ENCODE results near the gene SIX5. TPM values are rescaled to one million over a fixed set of nuclear protein-coding genes. Genes with fewer than 3 reads are reported as not detected.

Gene SIX5
- total RNA-seq, 1 experiment from 2014 or later, result 9.3 TPM

DNA sequence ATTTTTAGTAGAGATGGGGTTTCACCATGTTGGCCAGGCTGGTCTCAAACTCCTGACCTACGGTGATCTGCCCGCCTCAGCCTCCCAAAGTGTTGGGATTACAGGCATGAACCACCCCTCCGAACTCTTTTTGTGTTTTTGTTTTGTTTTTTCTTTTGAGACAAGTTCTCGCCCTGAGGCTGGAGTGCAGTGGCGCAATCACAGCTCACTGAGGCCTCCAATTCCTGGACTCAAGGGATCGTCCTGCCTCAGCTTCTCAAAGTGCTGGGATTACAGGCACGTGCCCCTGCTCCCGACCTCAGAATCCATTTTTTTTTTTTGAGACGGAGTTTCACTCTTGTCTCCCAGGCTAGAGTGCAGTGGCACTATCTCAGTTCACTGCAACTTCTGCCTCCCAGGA, 11.4 kb downstream of the SIX5 start:
- DNase-seq, result no peak
- TF ChIP-seq EZH2phosphoT487 (IDR thresholded peaks at IDR 0.05; ENCODE audit: borderline replicate concordance, low read length) (no peak), EZH2 (IDR thresholded peaks at IDR 0.05; ENCODE audit: low read length, unreplicated experiment) (no peak)
- TF ChIP-seq, protein P1, sequence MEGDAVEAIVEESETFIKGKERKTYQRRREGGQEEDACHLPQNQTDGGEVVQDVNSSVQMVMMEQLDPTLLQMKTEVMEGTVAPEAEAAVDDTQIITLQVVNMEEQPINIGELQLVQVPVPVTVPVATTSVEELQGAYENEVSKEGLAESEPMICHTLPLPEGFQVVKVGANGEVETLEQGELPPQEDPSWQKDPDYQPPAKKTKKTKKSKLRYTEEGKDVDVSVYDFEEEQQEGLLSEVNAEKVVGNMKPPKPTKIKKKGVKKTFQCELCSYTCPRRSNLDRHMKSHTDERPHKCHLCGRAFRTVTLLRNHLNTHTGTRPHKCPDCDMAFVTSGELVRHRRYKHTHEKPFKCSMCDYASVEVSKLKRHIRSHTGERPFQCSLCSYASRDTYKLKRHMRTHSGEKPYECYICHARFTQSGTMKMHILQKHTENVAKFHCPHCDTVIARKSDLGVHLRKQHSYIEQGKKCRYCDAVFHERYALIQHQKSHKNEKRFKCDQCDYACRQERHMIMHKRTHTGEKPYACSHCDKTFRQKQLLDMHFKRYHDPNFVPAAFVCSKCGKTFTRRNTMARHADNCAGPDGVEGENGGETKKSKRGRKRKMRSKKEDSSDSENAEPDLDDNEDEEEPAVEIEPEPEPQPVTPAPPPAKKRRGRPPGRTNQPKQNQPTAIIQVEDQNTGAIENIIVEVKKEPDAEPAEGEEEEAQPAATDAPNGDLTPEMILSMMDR (conservative IDR thresholded peaks at IDR 0.05; ENCODE audit: low read depth, low read length), result no peak
- Histone ChIP-seq H3F3A (ENCODE audit: low read length, unreplicated experiment) (no peaks in the 10 kb centered on the region), H3K27ac (ENCODE audit: low read length) (no peak overlapping the region), H4K20me1 (ENCODE audit: low read length) (no peaks in the 10 kb centered on the region), H3K9me3 (ENCODE audit: low read length) (no peaks in the 10 kb centered on the region), H3K36me3 (ENCODE audit: low read depth, low read length) (no peaks in the 10 kb centered on the region), H2AFZ (ENCODE audit: low read length) (no peak overlapping the region), H3K4me3 (ENCODE audit: low read length) (no peak overlapping the region), H3K4me2 (ENCODE audit: low read length) (no peak overlapping the region), H3K27me3 (ENCODE audit: low read length) (no peaks in the 10 kb centered on the region), H3K4me1 (ENCODE audit: insufficient read depth, low read length) (no peaks in the 10 kb centered on the region), H3K9ac (ENCODE audit: low read length) (no peak overlapping the region), H3K79me2 (ENCODE audit: low read length) (no peaks in the 10 kb centered on the region), H3K9me2 (replicated peaks; ENCODE audit: low read length) (no peaks in the 10 kb centered on the region)
- no peak for ATAC-seq
- BruUV-seq (replicated peaks), result no TSS peak
- intact Hi-C loops (cut with micrococcal nuclease), result no loop called here
- CTCF ChIA-PET, result no interaction called here
- POLR2A ChIA-PET (ENCODE audit: unreplicated experiment), result no interaction called here

DNA sequence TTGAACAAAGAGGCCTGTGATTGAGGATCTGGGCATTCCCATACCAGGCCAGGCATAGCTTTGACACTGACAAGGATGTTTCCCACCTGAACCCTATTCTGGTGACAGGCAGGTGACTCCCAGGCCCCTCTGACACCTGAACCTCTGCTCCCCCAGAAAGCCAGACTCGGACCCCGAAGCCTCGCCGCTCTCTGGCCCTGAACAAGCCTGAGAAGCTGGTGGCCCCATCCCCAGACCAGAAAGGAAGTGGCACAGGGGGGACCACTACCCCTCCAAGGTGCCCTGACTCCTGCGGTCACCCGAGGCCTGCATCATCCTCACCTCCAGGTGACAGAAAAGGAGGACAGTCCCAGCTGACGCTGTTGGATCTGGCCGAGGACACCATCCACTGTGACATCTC, 14.7 kb downstream of the SIX5 start:
- no TSS peak for BruUV-seq (replicated peaks)
- POLR2A ChIA-PET (ENCODE audit: unreplicated experiment), result no interaction called here

DNA sequence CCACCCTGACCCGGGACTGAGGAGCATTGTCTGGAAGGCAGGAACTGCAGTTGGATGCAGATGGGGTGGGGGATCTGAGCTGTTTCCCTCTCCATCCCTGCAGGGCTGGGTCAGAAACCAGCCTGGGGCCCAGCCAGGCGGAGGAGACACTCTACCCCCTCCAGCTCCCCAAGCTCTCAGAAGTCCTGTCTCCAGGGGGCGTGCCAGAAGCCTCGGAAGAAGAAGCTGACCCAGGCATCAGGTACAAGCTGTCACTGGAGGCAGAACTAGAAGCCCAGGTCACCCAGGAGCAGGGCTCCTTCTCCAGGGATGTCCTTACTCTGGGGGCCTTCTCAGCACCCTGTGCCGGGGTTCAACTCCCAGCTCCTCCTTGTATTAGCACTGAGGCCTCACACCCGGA, 15.5 kb downstream of the SIX5 start:
- no TSS peak for BruUV-seq (replicated peaks)
- H3K79me2 ChIP-seq (ENCODE audit: low read length), result no peaks in the 10 kb centered on the region
- no peaks in the 10 kb centered on the region for H3F3A ChIP-seq (ENCODE audit: low read length, unreplicated experiment)
- no peak for DNase-seq
- no peaks in the 10 kb centered on the region for H3K4me1 ChIP-seq (ENCODE audit: insufficient read depth, low read length)
- H3K4me2 ChIP-seq (ENCODE audit: low read length), result no peak overlapping the region
- ChIA-PET POLR2A (ENCODE audit: unreplicated experiment) (no interaction called here), CTCF (no interaction called here)
- no peak for TF ChIP-seq EZH2phosphoT487 (IDR thresholded peaks at IDR 0.05; ENCODE audit: borderline replicate concordance, low read length)
- TF ChIP-seq, protein P1 (conservative IDR thresholded peaks at IDR 0.05; ENCODE audit: low read depth, low read length), result no peak
- TF ChIP-seq EZH2 (IDR thresholded peaks at IDR 0.05; ENCODE audit: low read length, unreplicated experiment), result no peak
- no peaks in the 10 kb centered on the region for H3K9me2 ChIP-seq (replicated peaks; ENCODE audit: low read length)
- intact Hi-C loops (cut with micrococcal nuclease), result no loop called here
- H2AFZ ChIP-seq (ENCODE audit: low read length), result no peak overlapping the region
- H3K36me3 ChIP-seq (ENCODE audit: low read depth, low read length), result no peaks in the 10 kb centered on the region
- H3K27ac ChIP-seq (ENCODE audit: low read length), result no peak overlapping the region
- H3K4me3 ChIP-seq (ENCODE audit: low read length), result no peak overlapping the region
- H4K20me1 ChIP-seq (ENCODE audit: low read length), result no peaks in the 10 kb centered on the region
- H3K9me3 ChIP-seq (ENCODE audit: low read length), result no peaks in the 10 kb centered on the region
- H3K9ac ChIP-seq (ENCODE audit: low read length), result no peak overlapping the region
- H3K27me3 ChIP-seq (ENCODE audit: low read length), result no peaks in the 10 kb centered on the region
- ATAC-seq, result no peak

More for the DNA sequence above, 14.7 kb downstream of the SIX5 start:
- H3K9ac ChIP-seq (ENCODE audit: low read length), result no peak overlapping the region
- no peak overlapping the region for H2AFZ ChIP-seq (ENCODE audit: low read length)
- intact Hi-C loops (cut with micrococcal nuclease), result no loop called here
- ATAC-seq (no peak), DNase-seq (no peak)
- no peaks in the 10 kb centered on the region for H3F3A ChIP-seq (ENCODE audit: low read length, unreplicated experiment)
- no peaks in the 10 kb centered on the region for H3K27me3 ChIP-seq (ENCODE audit: low read length)
- H3K79me2 ChIP-seq (ENCODE audit: low read length), result no peaks in the 10 kb centered on the region
- no peak for TF ChIP-seq EZH2 (IDR thresholded peaks at IDR 0.05; ENCODE audit: low read length, unreplicated experiment)
- TF ChIP-seq EZH2phosphoT487 (IDR thresholded peaks at IDR 0.05; ENCODE audit: borderline replicate concordance, low read length), result no peak
- TF ChIP-seq, protein P1 (conservative IDR thresholded peaks at IDR 0.05; ENCODE audit: low read depth, low read length), result no peak
- H3K36me3 ChIP-seq (ENCODE audit: low read depth, low read length), result no peaks in the 10 kb centered on the region
- H3K9me3 ChIP-seq (ENCODE audit: low read length), result no peaks in the 10 kb centered on the region
- H3K4me1 ChIP-seq (ENCODE audit: insufficient read depth, low read length), result no peaks in the 10 kb centered on the region
- no peak overlapping the region for H3K4me2 ChIP-seq (ENCODE audit: low read length)
- CTCF ChIA-PET, result no interaction called here
- H4K20me1 ChIP-seq (ENCODE audit: low read length), result no peaks in the 10 kb centered on the region
- no peaks in the 10 kb centered on the region for H3K9me2 ChIP-seq (replicated peaks; ENCODE audit: low read length)
- H3K27ac ChIP-seq (ENCODE audit: low read length), result no peak overlapping the region
- H3K4me3 ChIP-seq (ENCODE audit: low read length), result no peak overlapping the region
